ENCODE data around the gene SYCE1.
"Not testable (repeated sequence)": the region's sequence is repeated elsewhere in the genome, so short reads cannot be mapped to it uniquely, and the experiment has no call there.

GRCh38 chr10:133603434-133603833 lies 38.1 kb upstream of the SYCE1 start:
- not testable (repeated sequence) for TF ChIP-seq CTCF (IDR thresholded peaks at IDR 0.05; ENCODE audit: insufficient read depth, low read length); GABPA (IDR thresholded peaks at IDR 0.05; ENCODE audit: low read depth); REST (IDR thresholded peaks at IDR 0.05; ENCODE audit: insufficient replicate concordance, low read depth)

All from HL-60 (cell line).